ENCODE measurements around the gene MAD1L1.

DNA sequence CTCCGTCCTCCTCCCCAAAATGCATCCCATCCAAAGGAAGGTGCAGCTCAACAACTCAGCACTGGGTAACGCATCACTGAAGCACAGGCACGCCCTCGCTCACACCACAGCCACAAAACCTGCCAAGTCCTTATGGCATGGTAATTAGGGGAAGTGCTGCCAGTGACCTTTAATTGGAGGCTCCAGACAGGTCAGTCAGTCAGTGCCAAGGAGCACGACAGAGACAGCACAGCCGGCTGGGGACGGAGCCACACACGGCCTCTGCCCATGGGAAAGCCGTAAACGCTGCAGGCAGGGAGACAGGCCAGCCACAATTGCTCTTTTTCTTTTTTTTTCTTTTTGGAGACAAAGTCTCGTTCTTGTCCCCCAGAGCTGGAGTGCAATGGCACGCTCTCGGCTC, 146.5 kb downstream of the MAD1L1 start:
- TF ChIP-seq CTCF (IDR thresholded peaks at IDR 0.05; ENCODE audit: insufficient read depth, low read length, poor library complexity, severe bottlenecking) (no peak), EZH2phosphoT487 (conservative IDR thresholded peaks at IDR 0.05; ENCODE audit: low read length) (no peak)
